Rectal smooth muscle tissue (tissue), 1 donor: ENCODE data around the gene FKBP9.
"Not testable (repeated sequence)": the region's sequence is repeated elsewhere in the genome, so short reads cannot be mapped to it uniquely, and the experiment has no call there.

Source experiments
- H3K27ac ChIP-seq: one replicate; pipeline ENCODE4 v1.7.0; 2013; ENCODE audit warnings: low read depth, low read length, inconsistent platforms
- H3K27me3 ChIP-seq: one replicate; pipeline ENCODE4 v1.7.0; 2013; ENCODE audit warnings: low read length; ENCODE audit not compliant: control insufficient read depth, insufficient read depth
- H3K36me3 ChIP-seq: one replicate; pipeline ENCODE4 v1.7.0; 2013; ENCODE audit warnings: low read length; ENCODE audit not compliant: control insufficient read depth, insufficient read depth
- H3K4me1 ChIP-seq: one replicate; pipeline ENCODE4 v1.7.0; 2013; ENCODE audit warnings: low read length; ENCODE audit not compliant: control insufficient read depth, insufficient read depth
- H3K4me3 ChIP-seq: one replicate; pipeline ENCODE4 v1.7.0; 2013; ENCODE audit warnings: low read length
- H3K9ac ChIP-seq: one replicate; pipeline ENCODE4 v1.7.0; 2013; ENCODE audit warnings: low read length

FKBP9 gene

GRCh38 chr7:32998361-32999171 is 41.3 kb downstream of the FKBP9 start:
- not testable (repeated sequence) for H3K9ac ChIP-seq
- H3K27ac ChIP-seq: peak overlapping the region; percentile 79

GRCh38 chr7:32999380-32999779 is 42.1 kb downstream of the FKBP9 start:
- not testable (repeated sequence) for H3K9ac ChIP-seq, H3K4me3 ChIP-seq, H3K4me1 ChIP-seq, H3K36me3 ChIP-seq, H3K27me3 ChIP-seq
- peak overlapping the region; percentile 79 for H3K27ac ChIP-seq

More at GRCh38 chr7:32998361-32999171, 41.3 kb downstream of the FKBP9 start:
- H3K36me3 ChIP-seq, H3K27me3 ChIP-seq, H3K4me1 ChIP-seq: not testable (repeated sequence)
- peak overlapping the region; percentile 27 for H3K4me3 ChIP-seq

GRCh38 chr7:33003111-33003510 is 45.9 kb downstream of the FKBP9 start:
- not testable (repeated sequence) for H3K27ac ChIP-seq, H3K9ac ChIP-seq, H3K4me1 ChIP-seq, H3K27me3 ChIP-seq, H3K36me3 ChIP-seq, H3K4me3 ChIP-seq

- not testable (repeated sequence) for H3K4me3 ChIP-seq, H3K27me3 ChIP-seq, H3K36me3 ChIP-seq, H3K9ac ChIP-seq, H3K27ac ChIP-seq, H3K4me1 ChIP-seq
Observed at GRCh38 chr7:33004104-33004616, 46.9 kb downstream of the FKBP9 start.

- not testable (repeated sequence) for H3K9ac ChIP-seq, H3K27me3 ChIP-seq, H3K4me3 ChIP-seq, H3K4me1 ChIP-seq, H3K36me3 ChIP-seq, H3K27ac ChIP-seq
Observed at GRCh38 chr7:33005193-33005592, 48.0 kb downstream of the FKBP9 start.

- not testable (repeated sequence) for H3K4me3 ChIP-seq, H3K27me3 ChIP-seq, H3K27ac ChIP-seq
Observed at GRCh38 chr7:33005690-33006089, 48.5 kb downstream of the FKBP9 start.

GRCh38 chr7:33009734-33010133 is 52.5 kb downstream of the FKBP9 start:
- H3K4me1 ChIP-seq: no peaks in the 10 kb centered on the region
- peaks cover 9% of the 10 kb centered on the region for H3K36me3 ChIP-seq
- no peak overlapping the region for H3K27ac ChIP-seq
- H3K27me3 ChIP-seq: no peaks in the 10 kb centered on the region
- no peak overlapping the region for H3K4me3 ChIP-seq
- H3K9ac ChIP-seq: no peak overlapping the region

More at GRCh38 chr7:33005690-33006089, 48.5 kb downstream of the FKBP9 start:
- not testable (repeated sequence) for H3K4me1 ChIP-seq, H3K9ac ChIP-seq, H3K36me3 ChIP-seq

GRCh38 chr7:33012364-33012763 is 55.1 kb downstream of the FKBP9 start:
- Histone ChIP-seq H3K9ac (no peak overlapping the region), H3K4me1 (no peaks in the 10 kb centered on the region), H3K36me3 (peaks cover 6% of the 10 kb centered on the region), H3K4me3 (no peak overlapping the region), H3K27me3 (no peaks in the 10 kb centered on the region), H3K27ac (no peak overlapping the region)

- H3K4me1 ChIP-seq: no peaks in the 10 kb centered on the region
- no peaks in the 10 kb centered on the region for H3K27me3 ChIP-seq
- H3K9ac ChIP-seq: no peak overlapping the region
- peaks cover 3% of the 10 kb centered on the region for H3K36me3 ChIP-seq
- no peak overlapping the region for H3K4me3 ChIP-seq
- no peak overlapping the region for H3K27ac ChIP-seq
Observed at GRCh38 chr7:33024189-33024757, 67.0 kb downstream of the FKBP9 start.

GRCh38 chr7:33035776-33036175 is 78.5 kb downstream of the FKBP9 start:
- no peak overlapping the region for H3K4me3 ChIP-seq
- peaks cover 3% of the 10 kb centered on the region for H3K4me1 ChIP-seq
- no peak overlapping the region for H3K9ac ChIP-seq
- no peaks in the 10 kb centered on the region for H3K36me3 ChIP-seq
- no peaks in the 10 kb centered on the region for H3K27me3 ChIP-seq
- H3K27ac ChIP-seq: no peak overlapping the region

GRCh38 chr7:33038639-33039038 is 81.4 kb downstream of the FKBP9 start:
- Histone ChIP-seq H3K4me1 (peaks cover 17% of the 10 kb centered on the region), H3K36me3 (no peaks in the 10 kb centered on the region), H3K27me3 (no peaks in the 10 kb centered on the region), H3K27ac (no peak overlapping the region), H3K9ac (no peak overlapping the region), H3K4me3 (no peak overlapping the region)

GRCh38 chr7:33039257-33039902 is 82.1 kb downstream of the FKBP9 start:
- peaks cover 22% of the 10 kb centered on the region for H3K4me1 ChIP-seq
- H3K27ac ChIP-seq: peak overlapping the region; percentile 49
- no peaks in the 10 kb centered on the region for H3K27me3 ChIP-seq
- H3K9ac ChIP-seq: no peak overlapping the region
- H3K36me3 ChIP-seq: no peaks in the 10 kb centered on the region
- peak overlapping the region; percentile 54 for H3K4me3 ChIP-seq
